PC-3 (cell line): Measurements from ENCODE around the gene GP1BB. TPM values are rescaled to one million over a fixed set of nuclear protein-coding genes. Genes with fewer than 3 reads are reported as not detected.

Source experiments
- ATAC-seq: fragments of 200-7000 bp; cut with Tn5 transposase; 2 replicates; pipeline ENCODE4 v1.9.1; 2020; ENCODE audit warnings: mild to moderate bottlenecking, moderate library complexity
- BruUV-seq: library from RNA; stranded (reverse); fragments of 400-500 nt; replicated peaks from 2 replicates; lab custom pipeline; 2021; lab: Mats Ljungman, UMichigan
- CTCF ChIA-PET: fragments of 300-600 bp; sonication (Branson Sonifier 250); formaldehyde crosslinking; loops from one replicate; lab custom pipeline; 2022; ENCODE audit warnings: antibody characterized with exemption; lab: Charles Lee
- POLR2A ChIA-PET: fragments of 300-600 bp; sonication (Branson Sonifier 250); formaldehyde crosslinking; loops from one replicate; lab custom pipeline; 2022; ENCODE audit warnings: antibody characterized with exemption; ENCODE audit not compliant: unreplicated experiment; lab: Charles Lee
- DNase-seq: peaks from one replicate; pipeline ENCODE4 v3.0.0-alpha.2; 2015
- H2AFZ ChIP-seq: fragments of 300-600 bp; sonication (generic); 2 replicates; pipeline ENCODE4 v1.6.0; 2016; ENCODE audit warnings: antibody characterized with exemption, low read length
- H3F3A ChIP-seq: fragments of 300-600 bp; sonication (generic); one replicate; pipeline ENCODE4 v1.6.0; 2017; ENCODE audit warnings: antibody characterized with exemption, low read length, control low read depth, mild to moderate bottlenecking; ENCODE audit not compliant: unreplicated experiment
- H3K27ac ChIP-seq: fragments of 300-600 bp; sonication (generic); 2 replicates; pipeline ENCODE4 v1.5.1; 2016; ENCODE audit warnings: mild to moderate bottlenecking, low read length
- H3K27me3 ChIP-seq: fragments of 300-600 bp; sonication (generic); 2 replicates; pipeline ENCODE4 v1.6.1; 2016; ENCODE audit warnings: low read length, mixed read lengths
- H3K36me3 ChIP-seq: fragments of 300-600 bp; sonication (generic); 2 replicates; pipeline ENCODE4 v1.6.1; 2016; ENCODE audit warnings: low read depth, mixed run types, low read length, mixed read lengths
- H3K4me1 ChIP-seq: fragments of 300-600 bp; sonication (generic); 2 replicates; pipeline ENCODE4 v1.5.1; 2016; ENCODE audit warnings: low read length; ENCODE audit not compliant: insufficient read depth
- H3K4me2 ChIP-seq: fragments of 300-600 bp; sonication (generic); 2 replicates; pipeline ENCODE4 v1.6.0; 2016; ENCODE audit warnings: low read length
- H3K4me3 ChIP-seq: fragments of 300-600 bp; sonication (generic); 2 replicates; pipeline ENCODE4 v1.5.1; 2016; ENCODE audit warnings: mild to moderate bottlenecking, low read length, mixed read lengths
- H3K79me2 ChIP-seq: fragments of 300-600 bp; sonication (generic); 2 replicates; pipeline ENCODE4 v1.6.1; 2017; ENCODE audit warnings: low read length, mixed read lengths
- H3K9ac ChIP-seq: fragments of 300-600 bp; sonication (generic); 2 replicates; pipeline ENCODE4 v1.6.0; 2016; ENCODE audit warnings: mild to moderate bottlenecking, low read length
- H3K9me2 ChIP-seq: fragments of 300-600 bp; sonication (generic); replicated peaks from 2 replicates; pipeline ENCODE4 v1.6.1; 2016; ENCODE audit warnings: mixed run types, low read length, mixed read lengths
- H3K9me3 ChIP-seq: fragments of 300-600 bp; sonication (generic); 2 replicates; pipeline ENCODE4 v1.6.1; 2016; ENCODE audit warnings: low read length, mixed read lengths
- H4K20me1 ChIP-seq: fragments of 300-600 bp; sonication (generic); 2 replicates; pipeline ENCODE4 v1.6.1; 2016; ENCODE audit warnings: low read length, mixed read lengths
- CTCF ChIP-seq: fragments of 300-600 bp; sonication (generic); conservative IDR thresholded peaks from 2 replicates; pipeline ENCODE4 v1.5.1; 2017; ENCODE audit warnings: antibody characterized with exemption, low read depth, mild to moderate bottlenecking, low read length
- EZH2 ChIP-seq: fragments of 300-600 bp; sonication (generic); IDR thresholded peaks from one replicate; pipeline ENCODE4 v1.6.1; 2017; ENCODE audit warnings: antibody characterized with exemption, mild to moderate bottlenecking, low read length; ENCODE audit not compliant: unreplicated experiment
- EZH2phosphoT487 ChIP-seq: fragments of 300-600 bp; sonication (generic); IDR thresholded peaks from 2 replicates; pipeline ENCODE4 v1.6.1; 2018; ENCODE audit warnings: mild to moderate bottlenecking, antibody characterized with exemption, low read length, borderline replicate concordance
- intact Hi-C: fragments of 100-400 bp; cut with micrococcal nuclease; formaldehyde crosslinking; loops from 2 replicates; pipeline ENCODE4 v1.9.0; 2023
- total RNA-seq: library from RNA; depleted of rRNA; stranded (reverse); fragments of >200 nt; gene quantifications from 2 replicates; pipeline ENCODE4 v1.2.3, GENCODE V29; 2014

The GP1BB gene
- total RNA-seq, 1 experiment from 2014 or later = 0.80 TPM

GRCh38 chr22:19766240-19766510, 42.8 kb downstream of the GP1BB start:
- POLR2A ChIA-PET = no interaction called here
- CTCF ChIA-PET = no interaction called here
- Histone ChIP-seq H3F3A (no peaks in the 10 kb centered on the region), H3K4me2 (no peak overlapping the region), H3K27me3 (no peaks in the 10 kb centered on the region), H2AFZ (no peak overlapping the region), H3K9me2 (no peaks in the 10 kb centered on the region), H3K4me1 (peaks cover 7% of the 10 kb centered on the region; the same call in 1 of the 2 replicates), H3K4me3 (no peak overlapping the region), H3K36me3 (no peaks in the 10 kb centered on the region), H3K79me2 (peaks cover 30% of the 10 kb centered on the region), H3K9me3 (no peaks in the 10 kb centered on the region), H3K9ac (no peak overlapping the region), H3K27ac (no peak overlapping the region), H4K20me1 (no peaks in the 10 kb centered on the region)
- DNase-seq = no peak
- TF ChIP-seq EZH2phosphoT487 (no peak), CTCF (no peak), EZH2 (no peak)
- ATAC-seq = no peak
- BruUV-seq = no TSS peak
- intact Hi-C loops = loop anchor here (10.0 kb wide), 1 partner anchor 89 kb away; the partner anchor contains the start of genes GNB1L and RTL10

- H3K79me2 ChIP-seq = peaks cover 25% of the 10 kb centered on the region
- H3K4me1 ChIP-seq = peaks cover 7% of the 10 kb centered on the region; the same call in 1 of the 2 replicates
- no peak overlapping the region for H3K4me3 ChIP-seq
- H2AFZ ChIP-seq = no peak overlapping the region
- no peaks in the 10 kb centered on the region for H3K9me2 ChIP-seq
- no peak for ATAC-seq
- H3K36me3 ChIP-seq = no peaks in the 10 kb centered on the region
- intact Hi-C loops = loop anchor here (10.0 kb wide), 1 partner anchor 88 kb away; the partner anchor contains the start of genes GNB1L and RTL10
- H3K27ac ChIP-seq = no peak overlapping the region
- no peaks in the 10 kb centered on the region for H4K20me1 ChIP-seq
- H3K4me2 ChIP-seq = no peak overlapping the region
- TF ChIP-seq CTCF (no peak), EZH2phosphoT487 (no peak), EZH2 (no peak)
- no peaks in the 10 kb centered on the region for H3F3A ChIP-seq
- H3K27me3 ChIP-seq = no peaks in the 10 kb centered on the region
- no TSS peak for BruUV-seq
- POLR2A ChIA-PET = no interaction called here
- H3K9ac ChIP-seq = no peak overlapping the region
- no peak for DNase-seq
- CTCF ChIA-PET = no interaction called here
- no peaks in the 10 kb centered on the region for H3K9me3 ChIP-seq
These were observed 43.4 kb downstream of the GP1BB start for GRCh38 chr22:19766511-19767426.
